Cortex of kidney (tissue), 1 donor: ENCODE measurements around the gene DCP2.

Experiments used
- DNase-seq: peaks from one replicate; lab custom pipeline; 2025; lab: John Stamatoyannopoulos, UW

DCP2 gene

GRCh38 chr5:113022661-113023060 is 46.1 kb downstream of the DCP2 start:
- DNase-seq = no peak

GRCh38 chr5:113024076-113024697 is 47.6 kb downstream of the DCP2 start:
- DNase-seq = no peak

- DNase-seq = no peak
These were observed 49.0 kb downstream of the DCP2 start for GRCh38 chr5:113025596-113025995.

- DNase-seq = no peak
These were observed 49.6 kb downstream of the DCP2 start for GRCh38 chr5:113026211-113026610.

- no peak for DNase-seq
These were observed 50.4 kb downstream of the DCP2 start for GRCh38 chr5:113027015-113027414.

GRCh38 chr5:113027431-113027830 is 50.8 kb downstream of the DCP2 start:
- DNase-seq = no peak

- no peak for DNase-seq
These were observed 53.0 kb downstream of the DCP2 start for GRCh38 chr5:113029614-113030013.

- no peak for DNase-seq
These were observed 54.5 kb downstream of the DCP2 start for GRCh38 chr5:113031104-113031503.

GRCh38 chr5:113031557-113031956 is 55.0 kb downstream of the DCP2 start:
- DNase-seq = no peak

GRCh38 chr5:113034182-113034773 is 57.7 kb downstream of the DCP2 start:
- DNase-seq = no peak

- no peak for DNase-seq
These were observed 58.5 kb downstream of the DCP2 start for GRCh38 chr5:113035096-113035495.

GRCh38 chr5:113036321-113036720 is 59.7 kb downstream of the DCP2 start:
- no peak for DNase-seq

GRCh38 chr5:113036826-113037225 is 60.2 kb downstream of the DCP2 start:
- no peak for DNase-seq

- no peak for DNase-seq
These were observed 61.5 kb downstream of the DCP2 start for GRCh38 chr5:113038136-113038535.

- DNase-seq = no peak
These were observed 62.1 kb downstream of the DCP2 start for GRCh38 chr5:113038714-113039113.

GRCh38 chr5:113039229-113039933 is 62.8 kb downstream of the DCP2 start:
- no peak for DNase-seq

- no peak for DNase-seq
These were observed 63.3 kb downstream of the DCP2 start for GRCh38 chr5:113039934-113040285.

GRCh38 chr5:113040672-113041260 is 64.2 kb downstream of the DCP2 start:
- no peak for DNase-seq

GRCh38 chr5:113042491-113043243 is 66.1 kb downstream of the DCP2 start:
- no peak for DNase-seq

- DNase-seq = no peak
These were observed 66.9 kb downstream of the DCP2 start for GRCh38 chr5:113043491-113043931.

- DNase-seq = no peak
These were observed 68.3 kb downstream of the DCP2 start for GRCh38 chr5:113044776-113045465.

GRCh38 chr5:113047234-113047633 is 70.6 kb downstream of the DCP2 start:
- DNase-seq = no peak
